Karpas-422 (cell line): Measurements from ENCODE around the gene TTLL11. TPM values are rescaled to one million over a fixed set of nuclear protein-coding genes. Genes with fewer than 3 reads are reported as not detected.

Experiments used
- DNase-seq: peaks from one replicate; pipeline ENCODE4 v3.0.0-alpha.2; 2015
- H2AFZ ChIP-seq: fragments of 200-600 bp; sonication (generic); 2 replicates; pipeline ENCODE4 v1.6.1; 2014; ENCODE audit warnings: antibody characterized with exemption, low read length, mixed read lengths
- H3K27ac ChIP-seq: fragments of 200-600 bp; sonication (generic); 2 replicates; pipeline ENCODE4 v1.5.1; 2014; ENCODE audit warnings: mild to moderate bottlenecking, low read length, moderate library complexity
- H3K27me3 ChIP-seq: fragments of 200-600 bp; sonication (generic); 2 replicates; pipeline ENCODE4 v1.6.1; 2014; ENCODE audit warnings: low read length, mixed read lengths
- H3K36me3 ChIP-seq: fragments of 200-600 bp; sonication (generic); 2 replicates; pipeline ENCODE4 v1.6.1; 2014; ENCODE audit warnings: low read length, mixed read lengths; ENCODE audit not compliant: insufficient read depth
- H3K4me1 ChIP-seq: fragments of 200-600 bp; sonication (generic); 2 replicates; pipeline ENCODE4 v1.6.1; 2014; ENCODE audit warnings: mild to moderate bottlenecking, low read length, mixed read lengths
- H3K4me2 ChIP-seq: fragments of 200-600 bp; sonication (generic); 2 replicates; pipeline ENCODE4 v1.6.1; 2014; ENCODE audit warnings: low read length, low read depth, mild to moderate bottlenecking; ENCODE audit not compliant: poor library complexity, severe bottlenecking
- H3K4me3 ChIP-seq: fragments of 200-600 bp; sonication (generic); 2 replicates; pipeline ENCODE4 v1.5.1; 2014; ENCODE audit warnings: mild to moderate bottlenecking, antibody characterized with exemption, low read length, mixed read lengths
- H3K79me2 ChIP-seq: fragments of 200-600 bp; sonication (generic); 2 replicates; pipeline ENCODE4 v1.6.1; 2014; ENCODE audit warnings: mild to moderate bottlenecking, low read length, mixed read lengths
- H3K9ac ChIP-seq: fragments of 200-600 bp; sonication (generic); 2 replicates; pipeline ENCODE4 v1.6.0; 2014; ENCODE audit warnings: low read length
- H3K9me2 ChIP-seq: fragments of 200-600 bp; sonication (generic), shearing (Covaris generic); replicated peaks from 2 replicates; pipeline ENCODE4 v1.6.0; 2014; ENCODE audit warnings: mild to moderate bottlenecking, low read length, moderate library complexity; ENCODE audit not compliant: insufficient read depth
- H3K9me3 ChIP-seq: fragments of 300-700, 200-600 bp; sonication (generic); 2 replicates; pipeline ENCODE4 v1.6.1; 2014; ENCODE audit warnings: low read length, mixed read lengths
- H4K20me1 ChIP-seq: fragments of 200-600 bp; sonication (generic); 2 replicates; pipeline ENCODE4 v1.6.1; 2014; ENCODE audit warnings: mild to moderate bottlenecking, antibody characterized with exemption, low read length, low read depth; ENCODE audit not compliant: insufficient read depth
- total RNA-seq: library from RNA; depleted of rRNA; stranded (reverse); fragments of >200 nt; shearing (Covaris generic); gene quantifications from 2 replicates; pipeline ENCODE4 v1.2.3, GENCODE V29; 2014; ENCODE audit warnings: low replicate concordance

TTLL11 gene
- total RNA-seq, 1 experiment from 2014 or later: 2.5 TPM

DNA sequence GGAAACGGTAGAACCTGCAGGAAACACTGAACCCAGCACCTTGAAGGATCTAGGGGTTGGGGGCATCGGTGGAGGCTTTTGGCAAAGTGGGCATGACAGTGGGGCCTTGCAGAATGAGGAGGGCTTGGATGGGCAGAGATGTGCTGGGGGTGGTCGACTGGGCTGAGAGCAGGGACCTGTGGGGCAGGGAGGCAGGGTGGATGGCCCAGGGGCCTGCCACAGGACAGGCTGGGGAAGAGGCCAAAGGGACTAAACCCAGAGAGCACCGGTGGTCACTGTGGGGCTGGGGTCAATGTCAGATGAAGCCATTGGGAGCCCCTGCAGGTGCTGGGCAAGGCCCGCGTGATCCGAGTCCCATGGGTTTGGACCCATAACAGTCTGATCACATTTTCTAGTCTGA, 266.4 kb downstream of the TTLL11 start:
- H3K9ac ChIP-seq: no peak overlapping the region
- no peaks in the 10 kb centered on the region for H3K9me2 ChIP-seq
- H3K36me3 ChIP-seq: no peaks in the 10 kb centered on the region
- no peak overlapping the region for H3K4me2 ChIP-seq
- DNase-seq: no peak
- H2AFZ ChIP-seq: no peak overlapping the region
- H3K9me3 ChIP-seq: no peaks in the 10 kb centered on the region
- H3K27ac ChIP-seq: no peak overlapping the region
- no peaks in the 10 kb centered on the region for H4K20me1 ChIP-seq
- H3K4me1 ChIP-seq: peaks cover 7% of the 10 kb centered on the region
- H3K79me2 ChIP-seq: no peaks in the 10 kb centered on the region
- H3K4me3 ChIP-seq: no peak overlapping the region
- H3K27me3 ChIP-seq: no peaks in the 10 kb centered on the region

DNA sequence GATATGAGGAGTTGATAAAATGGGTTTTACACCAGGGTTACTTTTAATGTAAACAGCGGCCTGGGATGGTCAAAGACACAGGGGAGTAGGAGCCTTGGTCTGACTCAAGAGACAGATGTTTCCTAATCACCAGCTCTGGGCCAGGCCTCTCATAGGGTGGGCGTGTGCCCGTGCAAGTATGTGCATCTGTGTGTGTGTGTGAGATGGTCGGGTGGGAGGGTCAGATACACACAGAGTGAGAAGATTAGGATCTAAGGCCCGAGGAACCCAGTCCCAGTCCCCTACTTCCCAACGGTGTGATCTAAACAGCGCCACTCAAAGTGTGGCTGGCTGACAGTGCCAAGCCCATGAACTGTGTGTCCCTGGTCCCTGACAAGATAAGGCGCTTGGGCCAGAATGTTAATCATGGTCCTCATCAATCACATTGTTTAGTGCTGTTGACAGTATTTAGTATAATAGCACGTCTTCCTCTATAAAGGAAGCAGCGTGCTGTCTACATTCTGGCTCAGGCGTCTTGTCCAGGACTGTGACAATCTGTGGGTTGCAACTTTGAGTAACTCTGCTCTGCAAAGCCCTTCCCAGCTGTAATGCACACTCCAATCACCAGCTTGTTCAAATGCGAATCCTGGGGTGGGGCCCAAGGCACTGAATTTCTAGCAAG, 267.9 kb downstream of the TTLL11 start:
- H3K4me1 ChIP-seq: peaks cover 7% of the 10 kb centered on the region
- H3K27me3 ChIP-seq: no peaks in the 10 kb centered on the region
- no peak for DNase-seq
- no peaks in the 10 kb centered on the region for H3K36me3 ChIP-seq
- no peak overlapping the region for H3K9ac ChIP-seq
- H3K4me3 ChIP-seq: no peak overlapping the region
- H4K20me1 ChIP-seq: no peaks in the 10 kb centered on the region
- no peaks in the 10 kb centered on the region for H3K9me2 ChIP-seq
- H3K27ac ChIP-seq: no peak overlapping the region
- H2AFZ ChIP-seq: no peak overlapping the region
- H3K79me2 ChIP-seq: no peaks in the 10 kb centered on the region
- H3K4me2 ChIP-seq: no peak overlapping the region
- no peaks in the 10 kb centered on the region for H3K9me3 ChIP-seq

- Histone ChIP-seq H3K4me3 (no peak overlapping the region), H2AFZ (no peak overlapping the region), H3K27ac (no peak overlapping the region), H3K9ac (no peak overlapping the region), H3K36me3 (no peaks in the 10 kb centered on the region), H3K4me1 (peaks cover 9% of the 10 kb centered on the region), H3K9me3 (no peaks in the 10 kb centered on the region), H3K27me3 (no peaks in the 10 kb centered on the region), H3K9me2 (no peaks in the 10 kb centered on the region), H3K4me2 (no peak overlapping the region), H4K20me1 (no peaks in the 10 kb centered on the region), H3K79me2 (no peaks in the 10 kb centered on the region)
- no peak for DNase-seq
These were observed 268.5 kb downstream of the TTLL11 start for GRCh38 chr9:121824651-121825030.

- H3K27ac ChIP-seq: no peak overlapping the region
- no peaks in the 10 kb centered on the region for H3K9me3 ChIP-seq
- H3K27me3 ChIP-seq: no peaks in the 10 kb centered on the region
- DNase-seq: no peak
- no peak overlapping the region for H3K4me3 ChIP-seq
- no peaks in the 10 kb centered on the region for H3K36me3 ChIP-seq
- no peak overlapping the region for H3K9ac ChIP-seq
- H4K20me1 ChIP-seq: no peaks in the 10 kb centered on the region
- H3K4me1 ChIP-seq: peaks cover 11% of the 10 kb centered on the region
- H3K79me2 ChIP-seq: no peaks in the 10 kb centered on the region
- H3K9me2 ChIP-seq: no peaks in the 10 kb centered on the region
- no peak overlapping the region for H3K4me2 ChIP-seq
- H2AFZ ChIP-seq: no peak overlapping the region
These were observed 269.5 kb downstream of the TTLL11 start for GRCh38 chr9:121823451-121824169.

- H3K36me3 ChIP-seq: no peaks in the 10 kb centered on the region
These were observed 270.7 kb downstream of the TTLL11 start for GRCh38 chr9:121822093-121823085.

DNA sequence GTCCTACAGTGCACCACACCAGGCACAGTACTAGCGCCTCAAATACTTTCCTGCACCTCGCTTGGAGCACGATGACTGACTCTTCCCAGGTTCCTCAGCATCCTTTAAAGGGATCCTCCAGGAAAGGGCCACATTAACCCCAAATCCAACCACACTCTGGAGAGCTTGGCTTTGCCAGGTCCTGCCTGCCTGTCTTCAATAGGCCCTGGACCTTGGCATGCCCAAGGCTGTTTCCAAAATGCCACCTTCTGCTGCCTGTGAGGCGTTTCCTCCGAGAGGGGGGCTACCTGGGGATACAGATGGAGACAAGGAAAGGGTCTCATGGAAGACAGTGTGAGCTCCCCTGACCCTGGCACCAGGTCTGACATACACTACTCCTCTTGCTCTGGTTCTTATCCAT, 271.8 kb downstream of the TTLL11 start:
- H3K27ac ChIP-seq: no peak overlapping the region
- peaks cover 11% of the 10 kb centered on the region for H3K4me1 ChIP-seq
- H3K4me2 ChIP-seq: no peak overlapping the region
- no peak for DNase-seq
- H3K4me3 ChIP-seq: no peak overlapping the region
- no peaks in the 10 kb centered on the region for H3K9me2 ChIP-seq
- H3K9me3 ChIP-seq: no peaks in the 10 kb centered on the region
- H3K79me2 ChIP-seq: no peaks in the 10 kb centered on the region
- H3K27me3 ChIP-seq: no peaks in the 10 kb centered on the region
- H3K36me3 ChIP-seq: no peaks in the 10 kb centered on the region
- no peaks in the 10 kb centered on the region for H4K20me1 ChIP-seq
- H3K9ac ChIP-seq: no peak overlapping the region
- H2AFZ ChIP-seq: no peak overlapping the region

More at GRCh38 chr9:121822093-121823085, 270.7 kb downstream of the TTLL11 start:
- Histone ChIP-seq H3K4me1 (peaks cover 11% of the 10 kb centered on the region), H3K27ac (no peak overlapping the region), H3K27me3 (no peaks in the 10 kb centered on the region), H2AFZ (no peak overlapping the region), H3K9me2 (no peaks in the 10 kb centered on the region), H3K4me2 (no peak overlapping the region), H3K9me3 (no peaks in the 10 kb centered on the region), H3K79me2 (no peaks in the 10 kb centered on the region), H3K9ac (no peak overlapping the region), H3K4me3 (no peak overlapping the region), H4K20me1 (no peaks in the 10 kb centered on the region)
- DNase-seq: no peak

DNA sequence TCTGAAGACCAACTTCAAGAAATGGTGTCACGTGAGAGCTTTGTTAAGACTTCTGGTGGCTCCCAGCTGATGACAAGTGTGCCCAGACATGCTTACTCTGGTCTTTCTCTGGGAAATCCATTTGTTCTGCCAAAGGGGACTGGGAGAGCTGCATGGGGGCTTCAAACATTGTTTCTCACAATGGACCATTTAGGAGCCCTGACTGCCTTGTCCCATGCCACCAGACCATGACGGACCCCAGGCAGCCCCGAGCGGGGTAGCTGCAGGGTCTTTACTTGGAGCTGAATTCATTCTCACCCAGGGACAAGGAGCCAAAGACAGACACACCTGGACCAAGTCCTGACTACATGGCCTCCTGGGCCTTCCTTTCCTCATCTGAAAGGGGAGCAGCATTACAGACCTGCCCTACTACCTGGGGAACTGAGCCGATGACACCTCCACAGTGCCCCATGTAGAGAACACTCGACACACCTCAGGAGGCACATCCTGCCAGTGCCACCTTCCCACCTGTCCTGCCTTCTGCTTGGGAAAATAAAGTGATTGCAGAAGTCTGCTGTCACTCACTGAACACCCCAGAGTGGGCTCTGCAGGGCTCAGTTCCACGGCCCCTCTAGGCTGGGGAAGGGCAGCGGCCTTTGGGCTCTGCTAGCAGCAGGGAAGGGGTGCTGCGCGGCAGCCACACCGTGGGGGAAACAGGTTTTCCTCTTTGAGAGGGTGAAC, 272.7 kb downstream of the TTLL11 start:
- Histone ChIP-seq H3K9me2 (no peaks in the 10 kb centered on the region), H3K79me2 (no peaks in the 10 kb centered on the region), H3K4me1 (peaks cover 11% of the 10 kb centered on the region), H3K9me3 (no peaks in the 10 kb centered on the region), H3K4me3 (no peak overlapping the region), H3K9ac (no peak overlapping the region), H3K27me3 (no peaks in the 10 kb centered on the region), H2AFZ (no peak overlapping the region), H3K27ac (no peak overlapping the region), H3K36me3 (no peaks in the 10 kb centered on the region), H3K4me2 (no peak overlapping the region), H4K20me1 (no peaks in the 10 kb centered on the region)
- DNase-seq: no peak
